H1 (cell line): ENCODE data around the gene KLHL41. TPM values are rescaled to one million over a fixed set of nuclear protein-coding genes. Genes with fewer than 3 reads are reported as not detected.

Experiments
- ASH2L ChIP-seq: fragments of 200-600, 300-600 bp; sonication (generic); IDR thresholded peaks from one replicate; pipeline ENCODE4 v1.7.1; 2017; ENCODE audit warnings: low read length
- EGR1 ChIP-seq: IDR thresholded peaks from 2 replicates; pipeline ENCODE4 v1.6.1; 2011; ENCODE audit warnings: low read depth, low read length, borderline replicate concordance
- GTF2F1 ChIP-seq: IDR thresholded peaks from 2 replicates; pipeline ENCODE4 v1.6.1; 2012; ENCODE audit warnings: low read depth, low read length, improper control_type of control experiment, borderline replicate concordance
- KDM4A ChIP-seq: IDR thresholded peaks from one replicate; pipeline ENCODE4 v1.7.1; 2012; ENCODE audit warnings: low read depth, mild to moderate bottlenecking, moderate library complexity, low read length, inconsistent platforms; ENCODE audit not compliant: severe bottlenecking
- RNF2 ChIP-seq: fragments of 200-900, 300-1000 bp; sonication (generic); IDR thresholded peaks from 2 replicates; pipeline ENCODE4 v1.7.1; 2016; ENCODE audit warnings: borderline replicate concordance, low read depth, mild to moderate bottlenecking, antibody characterized with exemption, low read length; ENCODE audit not compliant: poor library complexity, severe bottlenecking; ENCODE audit errors: missing control alignments
- SIN3A ChIP-seq, 2 experiments: IDR thresholded peaks in 1 of 2; conservative IDR thresholded peaks in 1 of 2; 2 replicates each; pipeline ENCODE4 v1.6.1; 2011 to 2012; ENCODE audit warnings: low read length in 2 of 2, improper control_type of control experiment in 1 of 2, low read depth in 1 of 2, mild to moderate bottlenecking in 1 of 2
- TAF7 ChIP-seq: optimal IDR thresholded peaks from 2 replicates; pipeline ENCODE3; 2011; ENCODE audit warnings: low read depth, mild to moderate bottlenecking, inconsistent platforms, low read length, moderate library complexity, borderline replicate concordance
- TCF12 ChIP-seq: IDR thresholded peaks from 2 replicates; pipeline ENCODE4 v1.6.1; 2011; ENCODE audit warnings: low read depth, mild to moderate bottlenecking, low read length
- polyA plus RNA-seq, 7 experiments: library from polyadenylated mRNA; depleted of rRNA in 3 of 7; stranded (reverse) in 5 of 7; unstranded in 2 of 7; fragments of >200 nt in 5 of 7; fragments of 200-250 nt in 2 of 7; gene quantifications; 1 replicate in 5 of 7; 2 replicates in 1 of 7; 4 replicates in 1 of 7; pipeline versions ENCODE4 v1.2.1 to v1.2.3, GENCODE V29; 2011 to 2013; ENCODE audit warnings: missing spikeins in 2 of 7, mixed read lengths in 2 of 7
- total RNA-seq: library from RNA; stranded (reverse); fragmentation: NEBNext Ultra II Directional; extraction: Animal tissue kit (Norgen Biotek cat#: 25700); gene quantifications from 2 replicates; pipeline ENCODE4 v1.2.1, GENCODE V29; 2021
- TF ChIP-seq, protein P1 (sequence below): IDR thresholded peaks from 2 replicates; pipeline ENCODE4 v1.6.1; 2012; ENCODE audit warnings: inconsistent platforms

KLHL41 gene
- total and polyA plus RNA-seq, 2 of the 8 experiments (the other 6 are each of a cell fraction or from before 2014, with no cell fraction given) = not detected

DNA sequence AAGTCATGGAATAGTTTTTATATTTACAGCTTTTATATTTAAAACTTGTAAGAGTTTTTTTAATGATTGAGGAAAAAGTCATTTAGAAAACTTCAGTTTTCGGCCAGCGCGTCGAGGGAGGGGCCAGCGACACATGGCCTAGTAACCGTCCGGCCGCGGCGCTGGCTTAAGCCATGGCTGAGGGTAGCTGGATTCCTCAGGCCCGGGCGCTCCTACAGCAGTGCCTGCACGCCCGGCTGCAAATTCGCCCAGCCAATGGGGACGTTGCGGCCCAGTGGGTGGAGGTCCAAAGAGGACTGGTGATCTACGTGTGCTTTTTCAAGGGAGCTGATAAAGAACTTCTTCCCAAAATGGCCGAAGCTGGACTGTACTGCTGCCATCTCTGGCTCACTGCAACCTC lies 4.9 kb upstream of the KLHL41 start (continued):
- TF ChIP-seq KDM4A = no peak
- TF ChIP-seq TCF12 = no peak
- TF ChIP-seq ASH2L = no peak
- TF ChIP-seq TAF7 = no peak
- no peak for TF ChIP-seq EGR1
- TF ChIP-seq GTF2F1 = no peak
- TF ChIP-seq RNF2 = no peak
- no peak for TF ChIP-seq SIN3A (conservative IDR thresholded peaks at IDR 0.05 in 1 of 2, IDR thresholded peaks at IDR 0.05 in 1 of 2; ENCODE audit: low read depth in 1 of 2, low read length in 2 of 2)
- TF ChIP-seq, protein P1, sequence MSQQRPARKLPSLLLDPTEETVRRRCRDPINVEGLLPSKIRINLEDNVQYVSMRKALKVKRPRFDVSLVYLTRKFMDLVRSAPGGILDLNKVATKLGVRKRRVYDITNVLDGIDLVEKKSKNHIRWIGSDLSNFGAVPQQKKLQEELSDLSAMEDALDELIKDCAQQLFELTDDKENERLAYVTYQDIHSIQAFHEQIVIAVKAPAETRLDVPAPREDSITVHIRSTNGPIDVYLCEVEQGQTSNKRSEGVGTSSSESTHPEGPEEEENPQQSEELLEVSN = no peak
